Suppressor macrophage treated with lipopolysaccharide for 1 hour (primary cell): ENCODE data around the gene UNC13B.

Experiments
- DNase-seq, 3 donors: peaks; one replicate each; pipeline ENCODE4 v3.0.0-alpha.2; 2020 to 2022

The UNC13B gene

DNA sequence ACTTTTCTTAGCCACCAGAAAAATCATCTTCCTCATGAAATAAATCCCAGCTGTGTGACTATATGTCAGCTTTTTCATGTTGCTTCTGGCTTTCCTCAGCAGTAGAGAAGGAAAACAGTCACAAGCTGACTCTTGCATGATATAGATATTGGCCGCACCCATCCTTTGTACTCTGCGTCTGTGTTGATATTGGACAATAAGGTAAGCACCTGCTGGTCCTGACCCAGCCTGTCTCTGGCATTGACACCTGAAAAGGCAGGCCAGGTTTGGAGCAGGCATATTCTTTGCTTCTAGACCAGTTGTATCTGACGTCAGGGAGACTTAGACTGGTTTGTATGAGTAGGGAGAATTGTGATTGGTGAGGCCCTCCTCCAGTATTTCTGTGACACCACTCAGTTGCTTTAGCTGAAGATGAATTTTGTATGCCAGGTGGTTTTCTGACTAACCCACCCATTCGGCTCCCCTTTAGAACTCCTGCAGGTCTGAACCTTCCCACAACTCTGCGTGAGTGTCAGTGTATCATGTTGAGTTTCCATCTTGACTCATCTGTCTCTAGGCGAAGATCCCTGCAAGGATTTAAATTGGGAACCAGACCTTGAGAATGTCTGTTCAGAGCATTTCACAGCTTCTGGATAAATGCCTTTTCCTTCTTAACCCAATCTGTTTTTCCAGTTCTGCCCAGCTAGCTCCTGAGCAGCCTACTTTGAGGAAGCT lies 176.9 kb downstream of the UNC13B start:
- no peak for DNase-seq

GRCh38 chr9:35340046-35340445 lies 178.2 kb downstream of the UNC13B start:
- no peak for DNase-seq

DNA sequence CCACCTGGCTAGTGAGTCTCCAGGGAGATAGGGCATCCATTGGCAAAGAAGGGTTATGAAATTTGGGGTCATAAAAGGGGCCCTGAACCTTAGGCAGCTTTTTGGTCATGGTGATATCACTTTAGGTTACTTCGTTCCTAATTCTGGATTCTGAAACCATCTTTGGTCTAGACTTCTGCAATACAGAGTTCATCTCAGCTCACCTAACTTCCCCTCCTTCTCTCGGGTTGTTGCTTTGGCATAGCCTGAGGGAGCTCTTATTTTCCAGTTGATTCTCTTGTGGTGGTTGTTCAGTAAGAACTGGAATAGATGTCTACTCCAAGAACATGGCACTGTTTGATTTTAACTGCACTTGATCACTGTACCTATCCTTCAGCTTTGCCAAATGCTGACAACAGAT lies 179.2 kb downstream of the UNC13B start:
- DNase-seq, result peak; percentile 3 to 23 (median 5)

DNA sequence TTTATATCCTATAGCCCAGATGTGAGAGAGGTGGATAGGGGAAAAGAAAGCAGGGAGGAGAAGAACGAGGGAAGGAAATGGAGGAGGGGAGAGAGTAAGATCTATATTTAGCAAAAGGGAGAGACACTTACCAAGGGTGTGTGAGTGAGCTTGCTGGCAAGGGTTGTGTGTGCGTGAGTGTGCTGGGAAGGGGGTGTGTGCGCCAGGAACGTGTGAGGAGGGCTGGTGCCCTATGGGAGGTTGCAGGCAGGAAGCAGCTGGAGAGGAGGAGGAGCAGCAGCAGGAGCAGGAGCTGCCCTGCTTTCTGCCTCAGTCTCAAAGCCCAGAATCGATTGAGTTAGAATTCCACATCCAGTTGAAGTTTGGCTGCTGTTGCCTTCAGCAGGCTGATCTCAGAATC lies 179.8 kb downstream of the UNC13B start:
- no peak for DNase-seq

- no peak for DNase-seq
Measured at GRCh38 chr9:35342221-35342958, 180.6 kb downstream of the UNC13B start.

DNA sequence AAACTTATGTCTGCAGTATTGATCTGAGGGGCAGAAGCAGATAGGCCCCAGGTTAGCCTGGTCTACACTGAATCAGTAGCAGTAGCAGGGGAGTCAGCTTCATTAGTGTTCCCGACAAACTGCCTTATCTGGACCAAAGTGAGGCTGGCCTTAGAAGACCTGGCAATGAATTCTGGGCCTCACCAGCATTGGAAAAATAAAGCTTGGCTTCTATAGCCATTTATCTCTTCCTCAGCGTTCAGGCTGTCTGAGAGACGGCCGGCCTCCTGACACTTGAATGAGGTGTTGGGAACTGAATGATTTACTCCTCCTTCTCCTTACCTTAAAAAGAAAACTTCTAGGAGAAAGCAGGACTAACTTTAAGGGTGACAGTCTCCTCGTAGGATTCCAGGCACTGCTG lies 186.3 kb downstream of the UNC13B start:
- DNase-seq, result no peak

GRCh38 chr9:35349287-35349990 lies 187.6 kb downstream of the UNC13B start:
- DNase-seq, result peak in 1 of 3 donors; percentile 5

DNA sequence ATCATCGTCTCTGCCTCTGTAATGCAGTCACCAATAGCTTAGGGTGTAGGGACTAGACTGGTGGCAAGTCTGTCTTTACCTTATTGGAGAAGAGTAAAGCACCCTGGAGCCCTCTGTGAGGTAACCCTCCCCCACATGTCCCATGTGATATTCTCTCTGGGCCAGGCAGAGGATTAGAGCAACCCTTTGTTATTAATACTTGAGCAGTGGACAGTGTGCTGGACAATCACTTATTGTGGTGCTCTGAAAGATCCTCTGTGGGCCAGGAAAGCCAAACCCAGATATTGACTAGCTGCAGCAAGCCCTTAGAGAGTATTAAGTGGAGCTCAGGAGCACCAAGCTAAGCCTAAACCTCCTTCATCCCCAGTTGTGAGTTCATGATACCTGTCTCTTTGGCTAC lies 188.4 kb downstream of the UNC13B start:
- DNase-seq, result no peak

DNA sequence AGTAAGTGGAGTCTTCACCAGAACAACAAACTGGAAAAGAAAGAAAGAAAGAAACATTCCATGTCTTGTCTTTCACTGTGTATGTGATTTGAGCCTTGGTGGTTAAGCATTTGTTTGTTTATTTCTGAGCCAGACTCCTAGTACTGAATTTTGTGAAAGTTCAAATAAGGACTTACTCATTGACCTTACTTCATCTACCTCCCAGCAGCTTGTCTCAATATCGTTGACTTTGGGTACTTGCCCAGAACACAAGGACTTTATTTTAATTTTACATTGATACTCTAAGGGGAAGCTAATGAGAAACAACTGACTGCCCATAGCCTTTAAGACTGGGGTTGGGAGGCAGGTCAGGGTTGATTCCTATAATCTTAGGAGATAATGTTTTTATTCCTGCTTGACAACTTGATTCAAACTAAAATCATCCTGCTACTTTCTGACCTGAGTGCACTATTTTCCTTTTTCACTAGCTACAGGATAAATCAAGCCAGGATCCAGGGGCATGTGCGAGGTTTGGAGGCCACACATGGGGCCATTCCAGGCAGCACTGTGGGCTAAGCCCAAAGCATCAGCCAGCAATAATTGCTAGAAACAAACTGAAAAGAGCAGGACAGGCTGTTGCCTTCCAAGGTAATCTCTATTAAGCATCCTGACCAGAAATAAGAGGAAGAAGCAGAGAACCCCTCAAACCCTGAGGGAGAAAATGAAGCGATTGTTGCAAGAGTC lies 189.2 kb downstream of the UNC13B start:
- DNase-seq, result no peak

DNA sequence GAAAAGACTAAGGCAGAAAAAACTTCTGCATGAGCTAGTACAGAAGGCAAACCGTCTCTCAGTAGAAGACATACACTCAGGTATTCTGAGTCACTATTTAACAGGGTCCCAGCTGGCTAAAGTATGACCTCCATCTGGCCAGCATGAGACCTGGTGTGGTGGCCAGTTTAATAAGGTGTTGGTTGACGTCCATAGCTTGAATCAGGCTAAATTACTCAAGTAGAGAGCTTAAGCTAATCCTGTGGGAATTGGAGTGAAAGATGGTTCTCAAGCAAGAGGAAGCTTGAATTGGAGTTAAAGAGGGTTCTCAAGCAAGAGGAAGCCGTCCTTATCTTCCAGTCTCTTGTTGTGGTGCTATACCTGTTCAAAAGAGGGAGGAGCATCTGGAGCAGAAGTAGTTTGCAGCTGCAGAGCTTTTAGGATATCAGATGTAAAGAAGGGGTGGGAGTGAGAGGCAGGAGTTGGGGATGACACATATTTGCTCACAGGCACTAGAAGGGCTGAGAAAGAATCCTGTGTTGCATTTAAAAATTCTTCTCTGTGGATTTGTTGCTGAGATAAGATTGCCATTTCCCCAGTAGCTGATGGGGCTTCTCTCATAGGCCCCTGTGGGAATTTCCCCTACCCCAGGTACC lies 192.0 kb downstream of the UNC13B start:
- no peak for DNase-seq

GRCh38 chr9:35355939-35356338 lies 194.1 kb downstream of the UNC13B start:
- DNase-seq, result no peak

DNA sequence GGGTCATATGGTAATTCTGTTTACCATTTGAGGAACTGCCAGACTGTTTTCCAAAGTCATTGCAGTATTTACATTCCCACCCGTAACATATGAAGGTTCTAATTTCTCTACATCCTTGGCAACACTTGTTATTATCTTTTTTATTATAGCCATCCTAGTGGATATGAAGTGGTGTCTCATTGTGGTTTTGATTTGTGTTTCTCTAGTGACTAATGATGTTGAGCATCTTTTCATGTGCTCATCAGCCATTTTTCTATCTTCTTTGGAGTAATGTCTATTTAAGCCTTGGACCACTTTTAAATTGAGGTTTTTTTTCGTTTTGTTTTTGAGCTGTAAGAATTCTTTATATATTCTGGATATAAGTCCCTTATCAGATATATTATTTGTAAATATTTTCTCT lies 195.3 kb downstream of the UNC13B start:
- no peak for DNase-seq

GRCh38 chr9:35357826-35358225 lies 196.0 kb downstream of the UNC13B start:
- DNase-seq, result no peak

- DNase-seq, result no peak
Measured at GRCh38 chr9:35364817-35365585, 203.2 kb downstream of the UNC13B start.

GRCh38 chr9:35366627-35367026 lies 204.8 kb downstream of the UNC13B start:
- no peak for DNase-seq

DNA sequence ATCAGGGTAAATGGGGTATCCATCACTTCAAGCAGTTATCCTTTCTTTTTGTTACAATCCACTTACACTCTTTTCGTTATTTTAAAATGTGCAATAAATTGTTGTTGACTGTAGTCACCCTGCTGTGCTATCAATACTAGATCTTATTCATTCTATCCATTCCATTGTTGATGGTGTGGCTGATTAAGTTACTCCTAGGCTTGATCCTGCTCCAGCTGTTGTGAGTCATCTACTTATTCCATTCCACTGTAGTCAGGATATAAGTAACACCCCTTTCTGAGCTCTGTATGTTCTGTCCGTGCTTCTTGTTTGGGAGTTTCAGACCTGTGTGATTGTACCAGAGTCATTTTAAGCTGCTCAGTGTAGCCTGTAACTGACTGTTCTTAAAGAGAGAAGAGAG lies 205.6 kb downstream of the UNC13B start:
- DNase-seq, result no peak

GRCh38 chr9:35370241-35370640 lies 208.4 kb downstream of the UNC13B start:
- DNase-seq, result no peak

GRCh38 chr9:35374436-35374835 lies 212.6 kb downstream of the UNC13B start:
- DNase-seq, result no peak

DNA sequence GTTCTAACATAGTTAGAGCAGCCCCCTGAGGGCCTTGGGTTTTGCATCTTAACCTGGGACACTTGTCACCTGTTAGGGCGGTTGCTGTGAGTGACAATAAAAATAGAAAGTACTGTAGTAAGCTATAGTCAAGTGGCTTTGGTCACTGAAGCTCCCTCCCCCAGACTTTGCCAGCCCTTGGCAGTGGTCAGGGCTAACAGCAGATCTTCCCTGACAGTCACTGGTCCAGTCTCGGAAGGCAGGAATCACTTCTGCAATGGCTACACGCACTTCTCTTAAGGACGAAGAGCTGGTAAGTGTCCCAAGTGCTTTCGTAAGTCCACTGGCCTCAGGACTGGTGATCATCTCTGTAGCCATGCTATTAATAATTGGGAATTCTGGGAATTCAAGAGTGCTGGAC lies 213.1 kb downstream of the UNC13B start:
- no peak for DNase-seq

- DNase-seq, result no peak
Measured at GRCh38 chr9:35380039-35380438, 218.2 kb downstream of the UNC13B start.

DNA sequence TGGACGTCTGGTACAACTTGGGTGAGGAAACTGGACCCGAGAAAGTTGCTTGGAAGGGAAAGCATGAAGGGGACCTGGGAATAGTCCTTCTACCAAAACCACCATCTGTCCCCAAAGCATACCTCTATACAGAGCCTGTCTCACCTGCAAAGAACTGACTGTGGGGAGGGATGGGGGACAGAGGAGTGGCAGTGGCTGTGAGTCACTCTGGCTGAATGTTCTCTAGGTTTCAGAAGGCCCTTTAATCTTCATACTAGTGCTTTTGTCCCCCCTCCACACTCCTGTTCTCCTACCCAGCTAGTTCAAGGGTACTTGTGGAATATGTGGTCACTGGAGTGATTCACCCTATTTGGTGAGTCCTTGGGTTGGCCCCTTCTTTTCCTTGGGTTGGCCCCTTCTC lies 218.8 kb downstream of the UNC13B start:
- DNase-seq, result no peak

GRCh38 chr9:35385042-35385441 lies 223.2 kb downstream of the UNC13B start:
- peak; percentile 18 to 29 (median 23) for DNase-seq
